Endothelial cell of umbilical vein (primary cell): ENCODE measurements around the gene CTU1. TPM values are rescaled to one million over a fixed set of nuclear protein-coding genes. Genes with fewer than 3 reads are reported as not detected.

Experiments used
- BruUV-seq: library from RNA; stranded (reverse); fragments of 400-500 nt; replicated peaks from 2 replicates; lab custom pipeline; 2021; lab: Mats Ljungman, UMichigan
- CTCF ChIA-PET: fragments of 300-600, 350-600 bp; sonication (Branson Sonifier 250); formaldehyde crosslinking; loops from one replicate; lab custom pipeline; 2021; ENCODE audit warnings: antibody characterized with exemption, inconsistent platforms; lab: Charles Lee
- POLR2A ChIA-PET: fragments of 300-600, 350-600 bp; sonication (Branson Sonifier 250); formaldehyde crosslinking; loops from one replicate; lab custom pipeline; 2021; ENCODE audit warnings: antibody characterized with exemption, inconsistent platforms; lab: Charles Lee
- DNase-seq: peaks from one replicate; pipeline ENCODE4 v3.0.0-alpha.2; 2011; ENCODE audit warnings: low read depth, low spot score
- FAIRE-seq: peaks from 2 replicates; lab custom pipeline; 2011; peaks lifted over from hg19 to GRCh38; lab: Jason Lieb, UNC
- H2AFZ ChIP-seq: 2 replicates; pipeline ENCODE4 v1.6.0; 2012; ENCODE audit warnings: low read depth, low read length, control low read depth, inconsistent platforms
- H3K27ac ChIP-seq: 2 replicates; pipeline ENCODE4 v1.5.1; 2011; ENCODE audit warnings: low read depth, mild to moderate bottlenecking, control low read depth, low read length, moderate library complexity; ENCODE audit not compliant: insufficient read depth
- H3K27me3 ChIP-seq, 2 experiments: 2 replicates each; pipeline versions ENCODE4 v1.6.0 to v1.6.1; 2011; ENCODE audit warnings: low read length in 2 of 2, mixed read lengths in 1 of 2; ENCODE audit not compliant: control insufficient read depth in 2 of 2, insufficient read depth in 2 of 2
- H3K36me3 ChIP-seq, 2 experiments: 2 replicates in 1 of 2; 3 replicates in 1 of 2; pipeline ENCODE4 v1.5.1; 2011; ENCODE audit warnings: low read length in 2 of 2, mild to moderate bottlenecking in 1 of 2, moderate library complexity in 1 of 2; ENCODE audit not compliant: control insufficient read depth in 2 of 2, insufficient read depth in 2 of 2; ENCODE audit errors: extremely low read depth in 1 of 2
- H3K4me1 ChIP-seq: 3 replicates; pipeline ENCODE4 v1.5.1; 2011; ENCODE audit warnings: mild to moderate bottlenecking, low read length; ENCODE audit not compliant: control insufficient read depth, insufficient read depth; ENCODE audit errors: extremely low read depth
- H3K4me2 ChIP-seq: 2 replicates; pipeline ENCODE4 v1.6.1; 2011; ENCODE audit warnings: low read length, control low read depth, mixed read lengths; ENCODE audit not compliant: insufficient read depth
- H3K4me3 ChIP-seq, 3 experiments: fragments of 200-600 bp in 1 of 3; sonication (generic), shearing (Covaris generic) in 1 of 3; replicated peaks in 1 of 3; 2 replicates each; pipeline ENCODE4 v1.5.1; 2011 to 2016; ENCODE audit warnings: control low read depth in 3 of 3, low read length in 3 of 3, mild to moderate bottlenecking in 2 of 3, inconsistent platforms in 1 of 3, low read depth in 1 of 3, moderate library complexity in 1 of 3; ENCODE audit not compliant: insufficient read depth in 1 of 3
- H3K79me2 ChIP-seq: 2 replicates; pipeline ENCODE4 v1.6.0; 2012; ENCODE audit warnings: low read length, inconsistent platforms; ENCODE audit not compliant: control insufficient read depth, insufficient read depth
- H3K9ac ChIP-seq: replicated peaks from 2 replicates; pipeline ENCODE3; 2011; ENCODE audit warnings: low read length, control low read depth; ENCODE audit not compliant: insufficient read depth; ENCODE audit errors: extremely low read depth
- H3K9me1 ChIP-seq: replicated peaks from 3 replicates; pipeline ENCODE4 v1.6.0; 2011; ENCODE audit warnings: mild to moderate bottlenecking, low read length; ENCODE audit not compliant: control insufficient read depth, insufficient read depth; ENCODE audit errors: extremely low read depth
- H3K9me3 ChIP-seq: replicated peaks from 2 replicates; pipeline ENCODE4 v1.5.1; 2012; ENCODE audit warnings: low read length, inconsistent platforms; ENCODE audit not compliant: control insufficient read depth, insufficient read depth
- H4K20me1 ChIP-seq: replicated peaks from 2 replicates; pipeline ENCODE3; 2011; ENCODE audit warnings: mild to moderate bottlenecking, low read length; ENCODE audit not compliant: control insufficient read depth, insufficient read depth; ENCODE audit errors: extremely low read depth
- CTCF ChIP-seq, 2 donors: IDR thresholded peaks; 1 replicate in 1 of 2; 2 replicates in 1 of 2; pipeline ENCODE4 v1.5.1; 2011; ENCODE audit warnings: low read length in 2 of 2, mild to moderate bottlenecking in 2 of 2, moderate library complexity in 2 of 2, control low read depth in 1 of 2, inconsistent platforms in 1 of 2, low read depth in 1 of 2; ENCODE audit not compliant: insufficient read depth in 1 of 2; ENCODE audit errors: extremely low read depth in 1 of 2
- EZH2 ChIP-seq: IDR thresholded peaks from 2 replicates; pipeline ENCODE4 v1.6.1; 2012; ENCODE audit warnings: borderline replicate concordance, low read depth, mild to moderate bottlenecking, moderate library complexity, low read length, inconsistent platforms; ENCODE audit not compliant: severe bottlenecking
- FOS ChIP-seq: IDR thresholded peaks from 2 replicates; pipeline ENCODE4 v1.6.1; 2011; ENCODE audit warnings: mild to moderate bottlenecking, low read length, moderate library complexity, borderline replicate concordance; ENCODE audit not compliant: insufficient read depth
- GATA2 ChIP-seq: IDR thresholded peaks from 2 replicates; pipeline ENCODE4 v1.7.0; 2011; ENCODE audit warnings: low read depth, mild to moderate bottlenecking, moderate library complexity, mixed read lengths, low read length; ENCODE audit not compliant: insufficient read length, insufficient read depth
- JUN ChIP-seq: IDR thresholded peaks from 2 replicates; pipeline ENCODE4 v1.6.1; 2011; ENCODE audit warnings: borderline replicate concordance, low read depth; ENCODE audit not compliant: insufficient read length, insufficient read depth
- MAX ChIP-seq: IDR thresholded peaks from 2 replicates; pipeline ENCODE4 v1.6.1; 2011; ENCODE audit not compliant: insufficient read depth, insufficient read length
- MYC ChIP-seq: IDR thresholded peaks from one replicate; pipeline ENCODE4 v1.6.1; 2011; ENCODE audit warnings: mild to moderate bottlenecking, low read depth, low read length
- POLR2A ChIP-seq: IDR thresholded peaks from 2 replicates; pipeline ENCODE4 v1.6.1; 2012; ENCODE audit warnings: low read depth, mild to moderate bottlenecking, control low read depth, low read length
- POLR2AphosphoS5 ChIP-seq: IDR thresholded peaks from 2 replicates; pipeline ENCODE4 v1.6.1; 2012; ENCODE audit warnings: low read depth, mild to moderate bottlenecking, control low read depth, low read length, moderate library complexity; ENCODE audit not compliant: insufficient read depth
- dilution Hi-C: fragments of 300-500 bp; cut with MboI; formaldehyde crosslinking; loops from one replicate; pipeline ENCODE4 v1.15.0; 2019; ENCODE audit warnings: low sequenced_read_pairs; ENCODE audit not compliant: extremely low pct_ligation_motif_present
- intact Hi-C: fragments of 100-400 bp; cut with micrococcal nuclease; formaldehyde crosslinking; loops from one replicate; pipeline ENCODE4 v1.10.0; 2022
- polyA plus RNA-seq, 4 experiments: library from polyadenylated mRNA; depleted of rRNA in 3 of 4; stranded (reverse) in 3 of 4; unstranded in 1 of 4; fragments of >200 nt; gene quantifications; 2 replicates each; pipeline versions ENCODE4 v1.2.1 to v1.2.3, GENCODE V29; 2011 to 2012; ENCODE audit warnings: missing spikeins in 1 of 4
- total RNA-seq: library from RNA; stranded (reverse); gene quantifications from 2 replicates; pipeline ENCODE4 v1.2.3, GENCODE V29; 2021

The CTU1 gene
- total and polyA plus RNA-seq, 2 donors (not counting 3 experiments of a cell fraction or from before 2014, with no cell fraction given) = 6.1 to 8.7 TPM

- Histone ChIP-seq H3K9ac (no peak overlapping the region), H3K4me3 (no peak overlapping the region), H3K9me3 (no peaks in the 10 kb centered on the region), H3K27me3 (no peaks in the 10 kb centered on the region), H4K20me1 (no peaks in the 10 kb centered on the region), H3K27ac (no peak overlapping the region), H3K4me2 (no peak overlapping the region), H3K9me1 (no peaks in the 10 kb centered on the region), H2AFZ (no peak overlapping the region), H3K79me2 (peaks cover 46% of the 10 kb centered on the region), H3K4me1 (peaks cover 9% of the 10 kb centered on the region), H3K36me3 (peaks cover 2 to 5% of the 10 kb centered on the region in 2 experiments)
- CTCF ChIA-PET = interaction anchor here (1.1 to 2.6 kb wide), 3 partner anchors 10 to 179 kb away, joined by 4 to 7 read pairs (median 7); no protein-coding TSS in a partner anchor
- no peak for DNase-seq
- TF ChIP-seq MAX (no peak), POLR2A (no peak), GATA2 (no peak), POLR2AphosphoS5 (no peak), JUN (no peak), CTCF (IDR thresholded peaks at IDR 0.05; ENCODE audit: extremely low read depth in 1 of 2, insufficient read depth in 1 of 2, low read depth in 1 of 2, low read length in 2 of 2) (no peak), MYC (no peak), FOS (no peak), EZH2 (no peak)
- no peak for FAIRE-seq
- intact Hi-C loops (no loop called here), dilution Hi-C loops (no loop called here)
- POLR2A ChIA-PET = no interaction called here
- no TSS peak for BruUV-seq
Observed at GRCh38 chr19:51101171-51101865, 6.9 kb downstream of the CTU1 start.
